Activated B cell treated with CpG ODN at 0.5 μM for 24 hours (primary cell): Measurements from ENCODE around the gene RPL23. TPM values are rescaled to one million over a fixed set of nuclear protein-coding genes. Genes with fewer than 3 reads are reported as not detected.

ENCODE experiments used
- ATAC-seq: fragments of 200-7000 bp; cut with Tn5 transposase; one replicate; pipeline ENCODE4 v1.10.0; 2021; ENCODE audit warnings: low read depth, mild to moderate bottlenecking, moderate library complexity
- CTCF ChIA-PET: fragments of 350-600 bp; sonication (Branson Sonifier 250); formaldehyde crosslinking; loops from one replicate; lab custom pipeline; 2021; ENCODE audit warnings: antibody characterized with exemption; lab: Charles Lee
- POLR2A ChIA-PET: fragments of 350-600 bp; sonication (Branson Sonifier 250); formaldehyde crosslinking; loops from one replicate; lab custom pipeline; 2021; ENCODE audit warnings: antibody characterized with exemption; lab: Charles Lee
- DNase-seq: peaks from one replicate; pipeline ENCODE4 v3.0.0; 2022
- H3K27ac Mint-ChIP-seq: one replicate; pipeline ENCODE4 v1.8.0; 2020; ENCODE audit warnings: mixed read lengths
- H3K27me3 Mint-ChIP-seq: one replicate; pipeline ENCODE4 v1.8.0; 2021; ENCODE audit warnings: mixed read lengths
- H3K36me3 Mint-ChIP-seq: one replicate; pipeline ENCODE4 v1.8.0; 2021; ENCODE audit warnings: low read depth, mixed read lengths
- H3K4me1 Mint-ChIP-seq: one replicate; pipeline ENCODE4 v1.8.0; 2021; ENCODE audit warnings: mixed read lengths
- H3K4me3 Mint-ChIP-seq: one replicate; pipeline ENCODE4 v1.8.0; 2020; ENCODE audit warnings: mild to moderate bottlenecking, mixed read lengths
- H3K9me3 Mint-ChIP-seq: one replicate; pipeline ENCODE4 v1.8.0; 2020; ENCODE audit warnings: mixed read lengths
- intact Hi-C: fragments of 100-400 bp; cut with micrococcal nuclease; formaldehyde crosslinking; loops from one replicate; pipeline ENCODE4 v1.15.1; 2024
- total RNA-seq: library from RNA; stranded (reverse); gene quantifications from 2 replicates; pipeline ENCODE4 v1.2.3, GENCODE V29; 2022
- TF ChIP-seq, protein P1 (sequence below): fragments of 200-600 bp; IDR thresholded peaks from one replicate; pipeline ENCODE4 v1.8.0; 2022; ENCODE audit warnings: antibody characterized with exemption, mild to moderate bottlenecking

The RPL23 gene
- total RNA-seq = 2,652 and 3,293 TPM in 2 replicates

DNA sequence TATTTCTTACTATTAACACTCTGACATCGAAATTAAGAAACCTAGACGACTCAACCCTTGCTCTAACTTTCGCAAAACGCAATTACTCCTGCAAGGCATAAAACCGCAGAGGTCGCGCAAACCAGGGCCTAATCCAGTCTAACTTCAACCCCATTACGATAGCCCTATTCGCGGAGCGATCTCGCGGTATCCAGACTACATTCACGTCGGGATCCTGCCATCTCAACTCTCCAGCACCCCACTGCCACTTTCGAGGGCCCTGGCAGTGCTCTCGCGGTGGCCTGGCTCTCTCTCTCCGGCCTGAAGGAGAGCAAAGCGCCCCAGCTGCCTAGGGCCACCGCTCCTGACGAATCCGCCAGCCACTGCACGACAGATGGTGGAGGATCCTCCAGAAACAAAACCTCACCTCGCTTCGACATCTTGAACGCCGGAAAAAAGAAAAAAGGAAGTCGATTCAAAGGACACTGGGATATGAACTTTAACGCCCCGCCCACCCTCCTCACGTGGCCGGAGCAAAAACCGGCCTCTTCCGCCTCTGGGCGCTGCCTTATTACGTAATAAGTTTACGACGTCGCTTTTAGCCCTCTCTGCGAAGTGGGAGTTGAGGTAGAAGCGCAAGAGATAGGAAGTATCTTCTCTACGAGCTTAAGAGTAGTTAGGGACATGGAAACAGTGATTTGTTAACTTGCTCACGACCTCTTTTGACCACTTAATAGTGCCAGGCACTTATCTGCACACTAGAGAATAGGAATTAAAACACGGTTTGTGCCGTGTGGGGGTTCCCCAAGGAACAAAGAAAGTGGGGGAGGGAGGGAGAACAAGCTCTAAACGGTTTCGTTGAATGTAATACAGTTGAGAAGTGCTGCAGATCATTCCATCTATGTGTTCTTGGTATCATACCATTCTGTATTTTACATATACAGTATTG lies at the start of gene RPL23:
TSS of gene RPL23 (minus strand) at position 430 of the 928 bp plus-strand sequence. CDS start at position 419, 11 bp downstream.
- DNase-seq = peak; percentile 79
- H3K9me3 Mint-ChIP-seq = no peaks in the 10 kb centered on the region
- peaks cover 53% of the 10 kb centered on the region for H3K36me3 Mint-ChIP-seq
- intact Hi-C loops = loop anchor here (1.0 to 5.0 kb wide), 8 partner anchors 10 to 1244 kb away; partner anchors contain the start of genes CWC25 and PSMB3
- ChIA-PET POLR2A (interaction anchor here (0.6 to 9.3 kb wide), 42 partner anchors 9 to 1246 kb away, joined by 3 to 370 read pairs (median 6); partner anchors contain the start of genes CISD3, CWC25, FBXO47 and LASP1), CTCF (interaction anchor here (1.0 to 3.9 kb wide), 10 partner anchors 10 to 321 kb away, joined by 3 to 28 read pairs (median 4); partner anchors contain the start of gene LASP1)
- peaks cover 43% of the 10 kb centered on the region for H3K4me1 Mint-ChIP-seq
- TF ChIP-seq, protein P1, sequence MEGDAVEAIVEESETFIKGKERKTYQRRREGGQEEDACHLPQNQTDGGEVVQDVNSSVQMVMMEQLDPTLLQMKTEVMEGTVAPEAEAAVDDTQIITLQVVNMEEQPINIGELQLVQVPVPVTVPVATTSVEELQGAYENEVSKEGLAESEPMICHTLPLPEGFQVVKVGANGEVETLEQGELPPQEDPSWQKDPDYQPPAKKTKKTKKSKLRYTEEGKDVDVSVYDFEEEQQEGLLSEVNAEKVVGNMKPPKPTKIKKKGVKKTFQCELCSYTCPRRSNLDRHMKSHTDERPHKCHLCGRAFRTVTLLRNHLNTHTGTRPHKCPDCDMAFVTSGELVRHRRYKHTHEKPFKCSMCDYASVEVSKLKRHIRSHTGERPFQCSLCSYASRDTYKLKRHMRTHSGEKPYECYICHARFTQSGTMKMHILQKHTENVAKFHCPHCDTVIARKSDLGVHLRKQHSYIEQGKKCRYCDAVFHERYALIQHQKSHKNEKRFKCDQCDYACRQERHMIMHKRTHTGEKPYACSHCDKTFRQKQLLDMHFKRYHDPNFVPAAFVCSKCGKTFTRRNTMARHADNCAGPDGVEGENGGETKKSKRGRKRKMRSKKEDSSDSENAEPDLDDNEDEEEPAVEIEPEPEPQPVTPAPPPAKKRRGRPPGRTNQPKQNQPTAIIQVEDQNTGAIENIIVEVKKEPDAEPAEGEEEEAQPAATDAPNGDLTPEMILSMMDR = no peak
- ATAC-seq = peak; percentile 86
- H3K27ac Mint-ChIP-seq = peak within 1 kb of the TSS; percentile 100
- no peaks in the 10 kb centered on the region for H3K27me3 Mint-ChIP-seq
- peak within 1 kb of the TSS; percentile 99 for H3K4me3 Mint-ChIP-seq

DNA sequence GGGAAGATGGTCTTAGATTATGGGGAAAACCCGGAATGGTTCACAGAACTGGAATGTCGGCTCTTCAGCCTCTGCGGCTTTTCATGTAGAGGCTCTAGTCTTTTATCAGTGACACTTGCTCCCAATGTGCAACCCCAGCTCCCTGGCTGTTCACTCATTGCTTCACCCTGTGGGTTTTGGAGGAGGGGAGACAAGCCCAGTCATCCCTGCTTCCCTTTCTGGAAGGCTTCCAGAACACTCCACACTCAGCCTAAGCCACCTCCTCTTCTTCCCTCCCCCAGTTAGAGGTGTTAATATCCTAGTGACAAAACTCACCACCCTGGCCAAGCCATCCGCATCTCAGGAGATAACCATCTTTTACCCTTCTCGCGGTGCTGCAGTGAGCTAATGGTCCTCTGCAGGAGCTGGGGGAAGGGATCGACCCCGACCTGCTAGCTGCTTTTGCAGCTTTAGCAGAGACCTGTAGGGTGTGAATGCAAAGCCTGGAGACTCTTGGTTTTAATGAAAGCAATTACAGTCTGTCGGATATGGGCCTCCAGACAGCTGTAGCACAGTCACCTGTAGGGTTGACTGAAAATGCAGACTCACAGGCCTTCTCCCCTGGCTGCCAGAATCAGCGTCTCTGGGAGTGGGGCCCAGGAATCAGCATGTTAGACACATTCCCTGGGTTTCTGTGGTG lies 47.6 kb upstream of the RPL23 start:
- no peak for DNase-seq
- H3K4me3 Mint-ChIP-seq = no peak overlapping the region
- peaks cover 52% of the 10 kb centered on the region for H3K4me1 Mint-ChIP-seq
- ChIA-PET POLR2A (interaction anchor here (0.8 to 6.7 kb wide), 3 partner anchors 30 to 199 kb away, joined by 3 to 256 read pairs (median 85); partner anchors contain the start of genes LASP1 and RPL23), CTCF (interaction anchor here (1.5 kb wide), 1 partner anchor 82 kb away, joined by 5 read pairs; no protein-coding TSS in a partner anchor)
- no peaks in the 10 kb centered on the region for H3K9me3 Mint-ChIP-seq
- no peaks in the 10 kb centered on the region for H3K27me3 Mint-ChIP-seq
- peaks cover 51% of the 10 kb centered on the region for H3K36me3 Mint-ChIP-seq
- no peak for ATAC-seq
- H3K27ac Mint-ChIP-seq = peak overlapping the region; percentile 68
- intact Hi-C loops = no loop called here
- TF ChIP-seq, protein P1 = no peak

DNA sequence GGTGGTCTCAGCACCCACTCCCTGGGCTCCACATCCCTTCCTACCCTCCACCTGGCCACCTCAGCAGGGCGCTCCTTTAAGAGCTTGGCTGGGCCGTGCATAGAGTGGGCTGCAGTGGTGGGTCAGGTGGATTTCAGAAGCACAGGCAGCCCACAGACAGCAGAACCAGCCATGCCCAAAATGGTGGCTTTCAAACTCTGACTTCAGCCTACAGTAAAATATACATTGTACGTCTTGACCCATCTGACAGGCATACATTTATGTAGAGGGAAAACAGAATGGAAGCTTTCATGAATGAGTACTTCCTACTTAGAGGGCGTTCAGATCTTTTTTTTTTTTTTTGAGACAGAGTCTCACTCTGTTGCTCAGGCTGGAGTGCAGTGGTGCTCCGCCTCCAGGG lies 45.9 kb upstream of the RPL23 start:
- H3K27ac Mint-ChIP-seq = peak overlapping the region; percentile 93
- H3K9me3 Mint-ChIP-seq = no peaks in the 10 kb centered on the region
- peak overlapping the region; percentile 55 for H3K4me3 Mint-ChIP-seq
- no peak for DNase-seq
- ATAC-seq = no peak
- ChIA-PET POLR2A (interaction anchor here (0.6 to 6.7 kb wide), 19 partner anchors 8 to 253 kb away, joined by 3 to 256 read pairs (median 7); partner anchors contain the start of genes CWC25, FBXO47, LASP1 and LASP1NB), CTCF (interaction anchor here (0.7 to 3.4 kb wide), 3 partner anchors 14 to 32 kb away, joined by 3 to 21 read pairs (median 4); partner anchors contain the start of gene LASP1)
- H3K4me1 Mint-ChIP-seq = peaks cover 42% of the 10 kb centered on the region
- H3K27me3 Mint-ChIP-seq = no peaks in the 10 kb centered on the region
- H3K36me3 Mint-ChIP-seq = peaks cover 51% of the 10 kb centered on the region
- TF ChIP-seq, protein P1 = no peak
- intact Hi-C loops = loop anchor here (2.0 kb wide), 1 partner anchor 75 kb away; the partner anchor contains the start of gene CWC25

DNA sequence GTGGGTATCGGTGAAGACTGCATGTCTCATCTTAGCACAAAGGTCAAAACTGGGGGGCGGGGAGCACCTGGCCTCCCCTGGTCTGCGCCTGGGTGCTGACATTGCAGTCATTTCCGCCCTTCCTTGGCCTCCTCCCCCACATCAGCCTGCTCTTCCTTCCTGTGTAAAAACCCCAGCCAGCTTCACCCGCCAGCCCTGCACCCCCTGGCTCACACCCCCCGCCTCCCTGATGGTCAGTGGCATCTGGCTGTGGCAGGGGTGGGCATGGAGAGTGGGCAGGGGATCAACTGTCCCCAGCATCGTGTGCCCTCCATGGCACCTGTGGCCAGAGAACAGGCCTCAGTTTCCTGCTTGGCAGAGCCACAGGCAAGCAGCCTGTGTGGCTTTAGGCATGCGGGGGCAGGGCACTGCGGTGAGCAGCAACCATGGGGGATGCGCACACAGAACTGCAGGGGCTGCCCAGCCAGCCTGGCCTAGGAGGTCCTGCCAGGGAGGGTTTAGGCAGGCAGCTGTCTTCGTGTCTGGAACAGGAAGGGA lies 45.4 kb upstream of the RPL23 start:
- Mint-ChIP-seq H3K9me3 (no peaks in the 10 kb centered on the region), H3K27me3 (no peaks in the 10 kb centered on the region), H3K36me3 (peaks cover 53% of the 10 kb centered on the region), H3K4me3 (peak overlapping the region; percentile 55), H3K4me1 (peaks cover 42% of the 10 kb centered on the region), H3K27ac (peak overlapping the region; percentile 93)
- peak; percentile 93 for ATAC-seq
- ChIA-PET CTCF (interaction anchor here (0.7 to 3.4 kb wide), 5 partner anchors 13 to 84 kb away, joined by 3 to 21 read pairs (median 3); partner anchors contain the start of gene LASP1), POLR2A (interaction anchor here (0.6 to 6.7 kb wide), 22 partner anchors 9 to 254 kb away, joined by 3 to 256 read pairs (median 7); partner anchors contain the start of genes CWC25, FBXO47, LASP1 and LASP1NB)
- TF ChIP-seq, protein P1 = no peak
- intact Hi-C loops = loop anchor here (1.0 to 2.0 kb wide), 5 partner anchors 15 to 99 kb away; partner anchors contain the start of genes CWC25 and RPL23
- DNase-seq = peak; percentile 68
